Measurements from ENCODE around the gene METTL16. TPM values are rescaled to one million over a fixed set of nuclear protein-coding genes. Genes with fewer than 3 reads are reported as not detected.
"Not testable (repeated sequence)": the region's sequence is repeated elsewhere in the genome, so short reads cannot be mapped to it uniquely, and the experiment has no call there.

Gene METTL16
- total RNA-seq, 1 experiment from 2014 or later: 37.6 TPM

DNA sequence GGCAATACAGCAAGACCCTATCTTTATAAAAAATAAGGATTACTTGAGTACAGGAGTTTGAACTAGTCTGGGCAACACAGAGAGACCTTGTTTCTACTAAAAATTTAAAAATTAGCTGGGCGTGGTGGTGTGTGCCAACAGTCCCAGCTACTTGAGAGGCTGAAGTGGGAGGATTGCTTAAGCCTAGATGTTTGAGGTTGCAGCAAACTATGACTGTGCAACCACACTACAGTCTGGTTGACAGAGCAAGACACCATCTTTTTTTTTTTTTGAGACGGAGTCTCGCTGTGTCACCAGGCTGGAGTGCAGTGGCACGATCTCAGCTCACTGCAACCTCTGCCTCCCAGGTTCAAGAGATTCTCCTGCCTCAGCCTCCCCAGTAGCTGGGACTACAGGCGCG lies 71.7 kb downstream of the METTL16 start:
- RAD21 ChIA-PET (ENCODE audit: low non-redundant PET in 1 of 2, low total read pairs in 2 of 2, uncharacterized antibody in 2 of 2, unreplicated experiment in 2 of 2); H3K9ac ChIP-seq (ENCODE audit: low read length); H3K4me2 ChIP-seq (ENCODE audit: low read length); ATAC-seq; BruUV-seq (replicated peaks); H3K79me2 ChIP-seq (ENCODE audit: insufficient read depth, low read length); H3K9me2 ChIP-seq (ENCODE audit: insufficient read depth); H3K4me3 ChIP-seq (replicated peaks in 1 of 2; ENCODE audit: low read depth in 1 of 2, low read length in 2 of 2); H3K4me1 ChIP-seq (ENCODE audit: control insufficient read depth in 1 of 2, insufficient read depth in 2 of 2, low read length in 2 of 2); H3K27ac ChIP-seq (ENCODE audit: low read depth, low read length); DNase-seq (ENCODE audit: low read depth, low spot score); H3K27me3 ChIP-seq (ENCODE audit: insufficient read depth, low read length); intact Hi-C loops (cut with micrococcal nuclease); H3K9me3 ChIP-seq (ENCODE audit: control insufficient read depth in 1 of 2, insufficient read depth in 1 of 2, low read depth in 1 of 2, low read length in 2 of 2); POLR2A ChIA-PET; H4K20me1 ChIP-seq (ENCODE audit: insufficient read depth); H2AFZ ChIP-seq (ENCODE audit: low read depth, low read length, poor library complexity, severe bottlenecking); CTCF ChIA-PET: not testable (repeated sequence)
- H3K36me3 ChIP-seq (ENCODE audit: control insufficient read depth in 1 of 2, insufficient read depth in 2 of 2, low read length in 2 of 2): peaks cover 11 to 29% of the 10 kb centered on the region in 2 experiments; a peak in 3 of 4 replicates

- intact Hi-C loops (cut with micrococcal nuclease): no loop called here
- no peak overlapping the region for H3K27ac ChIP-seq (ENCODE audit: low read depth, low read length)
- no peak overlapping the region for H3K9ac ChIP-seq (ENCODE audit: low read length)
- DNase-seq (ENCODE audit: low read depth, low spot score): no peak
- peaks cover 11 to 29% of the 10 kb centered on the region in 2 experiments; a peak in 3 of 4 replicates for H3K36me3 ChIP-seq (ENCODE audit: control insufficient read depth in 1 of 2, insufficient read depth in 2 of 2, low read length in 2 of 2)
- H3K4me1 ChIP-seq (ENCODE audit: control insufficient read depth in 1 of 2, insufficient read depth in 2 of 2, low read length in 2 of 2): no peaks in the 10 kb centered on the region
- ChIA-PET CTCF (no interaction called here), RAD21 (ENCODE audit: low non-redundant PET in 1 of 2, low total read pairs in 2 of 2, uncharacterized antibody in 2 of 2, unreplicated experiment in 2 of 2) (no interaction called here), POLR2A (no interaction called here)
- BruUV-seq (replicated peaks): no TSS peak
- H4K20me1 ChIP-seq (ENCODE audit: insufficient read depth): no peaks in the 10 kb centered on the region
- no peak overlapping the region for H3K4me3 ChIP-seq (replicated peaks in 1 of 2; ENCODE audit: low read depth in 1 of 2, low read length in 2 of 2)
- no peaks in the 10 kb centered on the region for H3K27me3 ChIP-seq (ENCODE audit: insufficient read depth, low read length)
- H3K79me2 ChIP-seq (ENCODE audit: insufficient read depth, low read length): peaks cover 6% of the 10 kb centered on the region; the same call in 1 of the 2 replicates
- no peak for ATAC-seq
- H3K9me3 ChIP-seq (ENCODE audit: control insufficient read depth in 1 of 2, insufficient read depth in 1 of 2, low read depth in 1 of 2, low read length in 2 of 2): no peaks in the 10 kb centered on the region
- H2AFZ ChIP-seq (ENCODE audit: low read depth, low read length, poor library complexity, severe bottlenecking): no peak overlapping the region
- no peak for TF ChIP-seq ZNF274 (IDR thresholded peaks at IDR 0.05; ENCODE audit: low read depth, low read length)
- no peak for TF ChIP-seq EZH2phosphoT487 (IDR thresholded peaks at IDR 0.05; ENCODE audit: borderline replicate concordance)
- TF ChIP-seq ATF3 (IDR thresholded peaks at IDR 0.05): no peak
- no peak for TF ChIP-seq JUND (IDR thresholded peaks at IDR 0.05)
- no peak for TF ChIP-seq SP1 (IDR thresholded peaks at IDR 0.05; ENCODE audit: low read depth)
- TF ChIP-seq YY1 (IDR thresholded peaks at IDR 0.05; ENCODE audit: extremely low read depth, insufficient replicate concordance, low read depth, low read length): no peak
- no peak for TF ChIP-seq CTCF (IDR thresholded peaks at IDR 0.05 in 2 of 3, conservative IDR thresholded peaks at IDR 0.05 in 1 of 3; ENCODE audit: borderline replicate concordance in 1 of 3, insufficient read depth in 1 of 3, low read depth in 2 of 3, low read length in 2 of 3)
- TF ChIP-seq SRF (IDR thresholded peaks at IDR 0.05; ENCODE audit: low read depth): no peak
- TF ChIP-seq SIN3A (IDR thresholded peaks at IDR 0.05; ENCODE audit: low read depth): no peak
- no peak for TF ChIP-seq EGR1 (IDR thresholded peaks at IDR 0.05; ENCODE audit: low read depth)
- H3K9me2 ChIP-seq (ENCODE audit: insufficient read depth): no peaks in the 10 kb centered on the region
- H3K4me2 ChIP-seq (ENCODE audit: low read length): no peak overlapping the region
Observed at GRCh38 chr17:2438823-2439222, 72.9 kb downstream of the METTL16 start.

Measured in HCT116 (cell line).